ENCODE results near the gene KCNIP4. TPM values are rescaled to one million over a fixed set of nuclear protein-coding genes. Genes with fewer than 3 reads are reported as not detected.

Gene KCNIP4
- total RNA-seq, 3 donors from 2014 or later (not counting 1 experiment from before 2014, with no cell fraction given): not detected

DNA sequence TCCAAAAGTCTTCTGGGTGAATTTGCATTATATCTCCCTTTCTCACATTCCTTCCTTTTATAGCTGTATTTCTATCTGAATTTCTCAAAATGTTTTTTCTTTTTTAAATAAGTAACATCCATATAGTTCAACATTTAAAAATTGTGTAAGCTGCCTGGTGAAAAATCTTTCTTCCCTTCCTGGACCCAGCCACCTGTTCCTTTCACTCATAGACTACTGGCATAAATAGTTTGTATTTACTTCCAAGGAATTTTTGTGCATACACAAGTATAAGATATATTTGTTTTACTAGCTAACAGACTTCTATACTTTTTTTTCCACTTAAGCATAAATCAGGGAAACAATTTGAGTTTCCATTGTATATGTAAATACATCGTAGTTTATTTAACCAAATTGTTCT lies 1212.6 kb downstream of the KCNIP4 start:
- Histone ChIP-seq H3K9me3 (ENCODE audit: control insufficient read depth, insufficient read depth, low read length) (peaks cover 21% of the 10 kb centered on the region), H3K36me3 (ENCODE audit: control insufficient read depth, insufficient read depth, low read length) (peaks cover 8% of the 10 kb centered on the region), H3K4me1 (ENCODE audit: control insufficient read depth, insufficient read depth, low read length) (no peaks in the 10 kb centered on the region), H3K27ac (ENCODE audit: low read length) (no peak overlapping the region), H3K27me3 (ENCODE audit: control insufficient read depth, insufficient read depth, low read length) (no peaks in the 10 kb centered on the region), H3K4me3 (ENCODE audit: low read length) (no peak overlapping the region)
- Mint-ChIP-seq H3K27me3 (ENCODE audit: low read depth in 2 of 2) (no peaks in the 10 kb centered on the region), H3K27ac (no peak overlapping the region), H3K36me3 (peaks cover 18% of the 10 kb centered on the region), H3K4me1 (no peaks in the 10 kb centered on the region), H3K4me3 (no peak overlapping the region), H3K9me3 (peaks cover 10 to 21% of the 10 kb centered on the region in 2 donors)
- TF ChIP-seq, protein P1, sequence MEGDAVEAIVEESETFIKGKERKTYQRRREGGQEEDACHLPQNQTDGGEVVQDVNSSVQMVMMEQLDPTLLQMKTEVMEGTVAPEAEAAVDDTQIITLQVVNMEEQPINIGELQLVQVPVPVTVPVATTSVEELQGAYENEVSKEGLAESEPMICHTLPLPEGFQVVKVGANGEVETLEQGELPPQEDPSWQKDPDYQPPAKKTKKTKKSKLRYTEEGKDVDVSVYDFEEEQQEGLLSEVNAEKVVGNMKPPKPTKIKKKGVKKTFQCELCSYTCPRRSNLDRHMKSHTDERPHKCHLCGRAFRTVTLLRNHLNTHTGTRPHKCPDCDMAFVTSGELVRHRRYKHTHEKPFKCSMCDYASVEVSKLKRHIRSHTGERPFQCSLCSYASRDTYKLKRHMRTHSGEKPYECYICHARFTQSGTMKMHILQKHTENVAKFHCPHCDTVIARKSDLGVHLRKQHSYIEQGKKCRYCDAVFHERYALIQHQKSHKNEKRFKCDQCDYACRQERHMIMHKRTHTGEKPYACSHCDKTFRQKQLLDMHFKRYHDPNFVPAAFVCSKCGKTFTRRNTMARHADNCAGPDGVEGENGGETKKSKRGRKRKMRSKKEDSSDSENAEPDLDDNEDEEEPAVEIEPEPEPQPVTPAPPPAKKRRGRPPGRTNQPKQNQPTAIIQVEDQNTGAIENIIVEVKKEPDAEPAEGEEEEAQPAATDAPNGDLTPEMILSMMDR (IDR thresholded peaks at IDR 0.05): no peak
- no CpG with 5 or more reads among the region's 1 CpG for WGBS (ENCODE audit: insufficient coverage)
- DNase-seq (no peak), ATAC-seq (no peak)
- intact Hi-C loops (cut with micrococcal nuclease): no loop called here

DNA sequence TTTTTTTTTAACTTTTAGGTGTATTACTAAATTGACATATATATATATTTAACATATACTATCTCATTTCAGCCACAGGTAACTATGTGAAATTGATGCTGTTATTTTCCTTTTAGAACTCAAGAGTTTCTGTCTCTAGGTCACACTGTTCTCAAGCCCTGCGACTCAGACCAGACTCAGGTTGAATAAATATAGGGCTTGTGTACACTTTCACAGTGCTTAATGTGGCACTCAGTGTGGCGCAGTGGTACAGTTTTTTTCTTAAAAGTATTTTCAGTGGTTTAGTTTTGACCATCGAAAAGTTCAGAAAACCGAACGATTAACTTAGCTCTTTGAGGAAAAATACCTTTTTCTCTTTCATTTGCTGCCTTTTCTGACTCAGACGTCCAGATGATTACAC lies 1223.7 kb downstream of the KCNIP4 start:
- WGBS (ENCODE audit: insufficient coverage): 88% methylated on average over 6 of the region's 6 CpGs
- H3K27ac Mint-ChIP-seq: no peak overlapping the region
- no peak overlapping the region for H3K4me3 Mint-ChIP-seq

GRCh38 chr4:20723463-20723862 lies 1225.1 kb downstream of the KCNIP4 start:
- H3K4me1 ChIP-seq (ENCODE audit: control insufficient read depth, insufficient read depth, low read length): no peaks in the 10 kb centered on the region
- peaks cover 0 to 9% of the 10 kb centered on the region in 2 donors for H3K4me1 Mint-ChIP-seq
- TF ChIP-seq, protein P1 (IDR thresholded peaks at IDR 0.05): no peak
- H3K27ac Mint-ChIP-seq: no peak overlapping the region
- H3K27me3 Mint-ChIP-seq (ENCODE audit: low read depth in 2 of 2): no peaks in the 10 kb centered on the region
- peaks cover 8% of the 10 kb centered on the region for H3K9me3 ChIP-seq (ENCODE audit: control insufficient read depth, insufficient read depth, low read length)
- H3K9me3 Mint-ChIP-seq: peaks cover 4 to 9% of the 10 kb centered on the region in 2 donors
- no peak overlapping the region for H3K4me3 ChIP-seq (ENCODE audit: low read length)
- H3K27ac ChIP-seq (ENCODE audit: low read length): no peak overlapping the region
- H3K4me3 Mint-ChIP-seq: no peak overlapping the region
- 94% methylated on average over 3 of the region's 3 CpGs for whole genome bisulfite sequencing (ENCODE audit: insufficient coverage)
- no peak for ATAC-seq
- H3K36me3 Mint-ChIP-seq: peaks cover 37% of the 10 kb centered on the region
- DNase-seq: no peak
- intact Hi-C loops (cut with micrococcal nuclease): no loop called here
- H3K36me3 ChIP-seq (ENCODE audit: control insufficient read depth, insufficient read depth, low read length): peaks cover 24% of the 10 kb centered on the region
- H3K27me3 ChIP-seq (ENCODE audit: control insufficient read depth, insufficient read depth, low read length): no peaks in the 10 kb centered on the region

More for the DNA sequence above, 1223.7 kb downstream of the KCNIP4 start:
- ATAC-seq: no peak
- H3K27ac ChIP-seq (ENCODE audit: low read length): no peak overlapping the region
- Mint-ChIP-seq H3K36me3 (peaks cover 31% of the 10 kb centered on the region), H3K27me3 (ENCODE audit: low read depth in 2 of 2) (no peaks in the 10 kb centered on the region), H3K9me3 (peaks cover 4 to 6% of the 10 kb centered on the region in 2 donors), H3K4me1 (peaks cover 0 to 9% of the 10 kb centered on the region in 2 donors)
- intact Hi-C loops (cut with micrococcal nuclease): no loop called here
- no peak for DNase-seq
- H3K4me1 ChIP-seq (ENCODE audit: control insufficient read depth, insufficient read depth, low read length): no peaks in the 10 kb centered on the region
- peaks cover 8% of the 10 kb centered on the region for H3K9me3 ChIP-seq (ENCODE audit: control insufficient read depth, insufficient read depth, low read length)
- no peak overlapping the region for H3K4me3 ChIP-seq (ENCODE audit: low read length)
- no peaks in the 10 kb centered on the region for H3K27me3 ChIP-seq (ENCODE audit: control insufficient read depth, insufficient read depth, low read length)
- TF ChIP-seq, protein P1 (IDR thresholded peaks at IDR 0.05): no peak
- peaks cover 31% of the 10 kb centered on the region for H3K36me3 ChIP-seq (ENCODE audit: control insufficient read depth, insufficient read depth, low read length)

DNA sequence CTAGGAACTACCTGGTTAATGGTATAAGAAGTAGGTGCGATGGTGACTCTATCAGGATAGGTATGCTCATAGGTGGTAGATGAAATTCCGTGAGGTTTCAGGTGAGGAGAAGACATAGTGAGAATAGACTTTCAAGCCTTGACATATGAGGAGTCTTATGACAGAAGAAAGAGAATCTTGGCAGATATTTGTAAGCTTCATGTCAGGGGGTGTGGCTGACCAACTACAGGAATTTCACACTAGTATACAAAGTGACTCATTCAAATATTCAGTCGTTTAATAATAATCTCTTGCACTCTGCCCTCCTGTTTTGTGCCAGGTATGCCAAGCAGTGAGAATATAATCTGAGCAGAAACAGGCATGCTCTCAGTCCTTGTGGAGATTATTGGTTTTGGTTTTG lies 1225.6 kb downstream of the KCNIP4 start:
- ATAC-seq (no peak), DNase-seq (no peak)
- no peak overlapping the region for H3K27ac ChIP-seq (ENCODE audit: low read length)
- 90% methylated on average over 3 of the region's 3 CpGs for WGBS (ENCODE audit: insufficient coverage)
- intact Hi-C loops (cut with micrococcal nuclease): no loop called here
- peaks cover 24% of the 10 kb centered on the region for H3K36me3 ChIP-seq (ENCODE audit: control insufficient read depth, insufficient read depth, low read length)
- H3K9me3 Mint-ChIP-seq: peaks cover 4 to 9% of the 10 kb centered on the region in 2 donors
- peaks cover 37% of the 10 kb centered on the region for H3K36me3 Mint-ChIP-seq
- no peak overlapping the region for H3K4me3 ChIP-seq (ENCODE audit: low read length)
- H3K4me3 Mint-ChIP-seq: no peak overlapping the region
- H3K27me3 ChIP-seq (ENCODE audit: control insufficient read depth, insufficient read depth, low read length): no peaks in the 10 kb centered on the region
- H3K4me1 Mint-ChIP-seq: peaks cover 0 to 9% of the 10 kb centered on the region in 2 donors
- no peaks in the 10 kb centered on the region for H3K4me1 ChIP-seq (ENCODE audit: control insufficient read depth, insufficient read depth, low read length)
- H3K9me3 ChIP-seq (ENCODE audit: control insufficient read depth, insufficient read depth, low read length): peaks cover 8% of the 10 kb centered on the region
- TF ChIP-seq, protein P1 (IDR thresholded peaks at IDR 0.05): no peak
- H3K27me3 Mint-ChIP-seq (ENCODE audit: low read depth in 2 of 2): no peaks in the 10 kb centered on the region
- no peak overlapping the region for H3K27ac Mint-ChIP-seq
